ENCODE data around the gene JADE2.

JADE2 gene

DNA sequence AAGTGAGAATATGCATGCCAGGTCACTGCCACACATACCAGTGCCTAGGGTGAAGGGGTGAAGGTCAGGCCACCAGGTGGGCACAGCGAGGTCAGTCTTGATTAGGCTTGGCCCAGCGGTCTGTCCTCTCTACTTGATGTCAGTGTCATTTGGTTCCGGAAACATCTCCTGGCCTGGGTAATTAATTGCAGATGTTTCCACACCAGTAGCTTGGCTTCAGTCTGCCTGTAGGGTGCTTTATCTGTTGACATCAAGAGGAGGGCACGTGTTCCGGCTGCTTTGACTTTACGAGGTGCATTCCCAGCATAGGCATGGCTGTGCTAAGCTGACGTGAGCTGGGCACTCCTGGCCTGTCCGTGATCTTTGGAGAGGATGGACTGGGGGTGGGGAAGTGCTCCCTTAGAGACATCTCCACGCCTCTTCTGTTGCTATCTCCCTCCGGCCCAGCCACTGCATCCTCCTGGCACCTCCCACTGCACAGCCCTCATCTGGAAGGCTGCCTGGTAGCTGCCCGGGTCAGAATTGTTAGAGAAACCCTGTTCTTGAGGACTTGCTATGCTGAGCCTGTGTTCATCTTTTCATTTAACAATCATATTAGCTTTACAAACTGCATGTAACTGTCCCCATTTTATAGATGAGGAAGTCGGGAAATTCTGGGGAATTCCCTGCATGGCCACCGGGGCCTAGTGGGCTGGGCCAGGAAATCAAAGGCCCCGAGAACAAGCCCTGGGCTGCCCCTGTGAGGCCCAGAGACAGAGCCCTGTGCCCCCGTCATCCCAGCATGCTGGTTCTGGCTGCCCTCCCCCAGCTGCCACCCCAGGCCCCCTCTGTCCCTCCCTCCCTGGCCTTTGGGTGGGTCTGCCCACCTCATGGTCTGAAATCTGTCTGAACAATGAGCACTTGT, 29.1 kb downstream of the JADE2 start (continued):
- TF ChIP-seq ZNF354C (tag by site-specific recombination; IDR thresholded peaks at IDR 0.05; ENCODE audit: borderline replicate concordance, low read depth), result no peak
- TF ChIP-seq ZNF433 (tag by site-specific recombination; IDR thresholded peaks at IDR 0.05; ENCODE audit: low read depth), result no peak
- TF ChIP-seq, protein P1, sequence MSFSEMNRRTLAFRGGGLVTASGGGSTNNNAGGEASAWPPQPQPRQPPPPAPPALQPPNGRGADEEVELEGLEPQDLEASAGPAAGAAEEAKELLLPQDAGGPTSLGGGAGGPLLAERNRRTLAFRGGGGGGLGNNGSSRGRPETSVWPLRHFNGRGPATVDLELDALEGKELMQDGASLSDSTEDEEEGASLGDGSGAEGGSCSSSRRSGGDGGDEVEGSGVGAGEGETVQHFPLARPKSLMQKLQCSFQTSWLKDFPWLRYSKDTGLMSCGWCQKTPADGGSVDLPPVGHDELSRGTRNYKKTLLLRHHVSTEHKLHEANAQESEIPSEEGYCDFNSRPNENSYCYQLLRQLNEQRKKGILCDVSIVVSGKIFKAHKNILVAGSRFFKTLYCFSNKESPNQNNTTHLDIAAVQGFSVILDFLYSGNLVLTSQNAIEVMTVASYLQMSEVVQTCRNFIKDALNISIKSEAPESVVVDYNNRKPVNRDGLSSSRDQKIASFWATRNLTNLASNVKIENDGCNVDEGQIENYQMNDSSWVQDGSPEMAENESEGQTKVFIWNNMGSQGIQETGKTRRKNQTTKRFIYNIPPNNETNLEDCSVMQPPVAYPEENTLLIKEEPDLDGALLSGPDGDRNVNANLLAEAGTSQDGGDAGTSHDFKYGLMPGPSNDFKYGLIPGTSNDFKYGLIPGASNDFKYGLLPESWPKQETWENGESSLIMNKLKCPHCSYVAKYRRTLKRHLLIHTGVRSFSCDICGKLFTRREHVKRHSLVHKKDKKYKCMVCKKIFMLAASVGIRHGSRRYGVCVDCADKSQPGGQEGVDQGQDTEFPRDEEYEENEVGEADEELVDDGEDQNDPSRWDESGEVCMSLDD (tag by site-specific recombination; IDR thresholded peaks at IDR 0.05), result no peak
- TF ChIP-seq SP2 (tag by site-specific recombination; IDR thresholded peaks at IDR 0.05), result no peak; the same call in 1 of the 2 replicates
- TF ChIP-seq ZNF626 (tag by site-specific recombination; IDR thresholded peaks at IDR 0.05), result no peak
- TF ChIP-seq ZNF404 (tag by site-specific recombination; IDR thresholded peaks at IDR 0.05), result no peak
- TF ChIP-seq TCF7L2 (IDR thresholded peaks at IDR 0.05; ENCODE audit: borderline replicate concordance, low read depth, low read length), result no peak
- TF ChIP-seq ZNF670 (tag by site-specific recombination; IDR thresholded peaks at IDR 0.05; ENCODE audit: low read depth), result no peak
- no peak for TF ChIP-seq ZNF501 (tag by site-specific recombination; IDR thresholded peaks at IDR 0.05)
- no peak for TF ChIP-seq ZNF37A (tag by site-specific recombination; IDR thresholded peaks at IDR 0.05)
- no peak for TF ChIP-seq ZFP69B (tag by site-specific recombination; IDR thresholded peaks at IDR 0.05)
- TF ChIP-seq EGR2 (tag by site-specific recombination; IDR thresholded peaks at IDR 0.05; ENCODE audit: low read depth), result no peak
- no peak for TF ChIP-seq HOXA7 (CRISPR knock-in tag; IDR thresholded peaks at IDR 0.05; ENCODE audit: borderline replicate concordance)
- TF ChIP-seq ZNF248 (tag by site-specific recombination; IDR thresholded peaks at IDR 0.05), result no peak
- TF ChIP-seq ZNF23 (tag by site-specific recombination; IDR thresholded peaks at IDR 0.05; ENCODE audit: borderline replicate concordance), result no peak
- TF ChIP-seq ZNF560 (tag by site-specific recombination; IDR thresholded peaks at IDR 0.05; ENCODE audit: borderline replicate concordance), result no peak
- peak; percentile 62 for TF ChIP-seq ZXDB (tag by site-specific recombination; IDR thresholded peaks at IDR 0.05)
- TF ChIP-seq ZNF843 (tag by site-specific recombination; IDR thresholded peaks at IDR 0.05), result no peak
- no peak for TF ChIP-seq ZBTB7A (tag by site-specific recombination; IDR thresholded peaks at IDR 0.05; ENCODE audit: low read depth)
- TF ChIP-seq BCL11B (tag by site-specific recombination; IDR thresholded peaks at IDR 0.05; ENCODE audit: low read depth), result no peak
- no peak for TF ChIP-seq HOXD13 (CRISPR knock-in tag; IDR thresholded peaks at IDR 0.05; ENCODE audit: borderline replicate concordance)
- TF ChIP-seq ZNF555 (tag by site-specific recombination; conservative IDR thresholded peaks at IDR 0.05), result no peak
- TF ChIP-seq ZNF510 (tag by site-specific recombination; IDR thresholded peaks at IDR 0.05; ENCODE audit: insufficient replicate concordance), result no peak
- no peak for TF ChIP-seq YY1 (tag by site-specific recombination; IDR thresholded peaks at IDR 0.05)
- no peak for TF ChIP-seq ZFP3 (tag by site-specific recombination; IDR thresholded peaks at IDR 0.05; ENCODE audit: low read depth)
- TF ChIP-seq, protein P2, sequence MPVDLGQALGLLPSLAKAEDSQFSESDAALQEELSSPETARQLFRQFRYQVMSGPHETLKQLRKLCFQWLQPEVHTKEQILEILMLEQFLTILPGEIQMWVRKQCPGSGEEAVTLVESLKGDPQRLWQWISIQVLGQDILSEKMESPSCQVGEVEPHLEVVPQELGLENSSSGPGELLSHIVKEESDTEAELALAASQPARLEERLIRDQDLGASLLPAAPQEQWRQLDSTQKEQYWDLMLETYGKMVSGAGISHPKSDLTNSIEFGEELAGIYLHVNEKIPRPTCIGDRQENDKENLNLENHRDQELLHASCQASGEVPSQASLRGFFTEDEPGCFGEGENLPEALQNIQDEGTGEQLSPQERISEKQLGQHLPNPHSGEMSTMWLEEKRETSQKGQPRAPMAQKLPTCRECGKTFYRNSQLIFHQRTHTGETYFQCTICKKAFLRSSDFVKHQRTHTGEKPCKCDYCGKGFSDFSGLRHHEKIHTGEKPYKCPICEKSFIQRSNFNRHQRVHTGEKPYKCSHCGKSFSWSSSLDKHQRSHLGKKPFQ (tag by site-specific recombination; IDR thresholded peaks at IDR 0.05), result no peak
- no peak for TF ChIP-seq ZNF777 (tag by site-specific recombination; IDR thresholded peaks at IDR 0.05; ENCODE audit: borderline replicate concordance)
- no peak for TF ChIP-seq ZNF274 (IDR thresholded peaks at IDR 0.05; ENCODE audit: low read length)
- no peak for TF ChIP-seq ZNF274 (tag by site-specific recombination; IDR thresholded peaks at IDR 0.05; ENCODE audit: borderline replicate concordance)
- TF ChIP-seq ZNF169 (tag by site-specific recombination; IDR thresholded peaks at IDR 0.05), result no peak
- TF ChIP-seq ZNF223 (tag by site-specific recombination; IDR thresholded peaks at IDR 0.05), result no peak
- TF ChIP-seq ZNF416 (tag by site-specific recombination; IDR thresholded peaks at IDR 0.05), result no peak
- TF ChIP-seq SCRT1 (tag by site-specific recombination; IDR thresholded peaks at IDR 0.05; ENCODE audit: borderline replicate concordance), result no peak
- no peak for TF ChIP-seq ZNF701 (tag by site-specific recombination; IDR thresholded peaks at IDR 0.05)
- no peak for TF ChIP-seq KLF8 (tag by site-specific recombination; IDR thresholded peaks at IDR 0.05)
- TF ChIP-seq, protein P3, sequence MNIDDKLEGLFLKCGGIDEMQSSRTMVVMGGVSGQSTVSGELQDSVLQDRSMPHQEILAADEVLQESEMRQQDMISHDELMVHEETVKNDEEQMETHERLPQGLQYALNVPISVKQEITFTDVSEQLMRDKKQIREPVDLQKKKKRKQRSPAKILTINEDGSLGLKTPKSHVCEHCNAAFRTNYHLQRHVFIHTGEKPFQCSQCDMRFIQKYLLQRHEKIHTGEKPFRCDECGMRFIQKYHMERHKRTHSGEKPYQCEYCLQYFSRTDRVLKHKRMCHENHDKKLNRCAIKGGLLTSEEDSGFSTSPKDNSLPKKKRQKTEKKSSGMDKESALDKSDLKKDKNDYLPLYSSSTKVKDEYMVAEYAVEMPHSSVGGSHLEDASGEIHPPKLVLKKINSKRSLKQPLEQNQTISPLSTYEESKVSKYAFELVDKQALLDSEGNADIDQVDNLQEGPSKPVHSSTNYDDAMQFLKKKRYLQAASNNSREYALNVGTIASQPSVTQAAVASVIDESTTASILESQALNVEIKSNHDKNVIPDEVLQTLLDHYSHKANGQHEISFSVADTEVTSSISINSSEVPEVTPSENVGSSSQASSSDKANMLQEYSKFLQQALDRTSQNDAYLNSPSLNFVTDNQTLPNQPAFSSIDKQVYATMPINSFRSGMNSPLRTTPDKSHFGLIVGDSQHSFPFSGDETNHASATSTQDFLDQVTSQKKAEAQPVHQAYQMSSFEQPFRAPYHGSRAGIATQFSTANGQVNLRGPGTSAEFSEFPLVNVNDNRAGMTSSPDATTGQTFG (tag by site-specific recombination; IDR thresholded peaks at IDR 0.05; ENCODE audit: borderline replicate concordance), result no peak
